SH-SY5Y (cell line): ENCODE measurements around the gene FBXO27.

Experiments used
- GATA2 ChIP-seq: IDR thresholded peaks from 2 replicates; pipeline ENCODE4 v1.6.1; 2011; ENCODE audit warnings: mild to moderate bottlenecking, low read depth, low read length
- GATA3 ChIP-seq: IDR thresholded peaks from 2 replicates; pipeline ENCODE4 v1.6.1; 2011; ENCODE audit warnings: low read depth, mild to moderate bottlenecking, low read length, moderate library complexity

FBXO27 gene

DNA sequence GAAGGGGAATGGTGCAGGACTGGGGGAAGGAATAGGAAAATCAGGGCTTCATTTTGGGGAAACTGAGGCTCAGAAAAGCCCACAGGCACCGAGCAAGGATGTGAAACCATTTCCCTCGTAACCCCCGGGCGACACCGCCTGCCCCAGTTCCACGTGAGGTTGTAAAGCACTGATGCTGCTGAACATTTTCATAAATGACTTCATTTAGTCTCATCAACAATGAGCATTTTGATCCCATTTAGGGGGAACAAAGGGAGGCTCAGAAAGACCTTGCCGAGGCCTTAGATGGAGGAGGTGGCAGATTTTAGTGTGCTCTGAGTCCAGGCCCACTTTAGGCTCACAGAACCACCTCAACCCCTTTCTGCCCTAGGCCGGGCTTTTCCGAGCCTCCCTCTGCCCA lies 20.5 kb upstream of the FBXO27 start:
- TF ChIP-seq GATA2 (no peak), GATA3 (no peak)

DNA sequence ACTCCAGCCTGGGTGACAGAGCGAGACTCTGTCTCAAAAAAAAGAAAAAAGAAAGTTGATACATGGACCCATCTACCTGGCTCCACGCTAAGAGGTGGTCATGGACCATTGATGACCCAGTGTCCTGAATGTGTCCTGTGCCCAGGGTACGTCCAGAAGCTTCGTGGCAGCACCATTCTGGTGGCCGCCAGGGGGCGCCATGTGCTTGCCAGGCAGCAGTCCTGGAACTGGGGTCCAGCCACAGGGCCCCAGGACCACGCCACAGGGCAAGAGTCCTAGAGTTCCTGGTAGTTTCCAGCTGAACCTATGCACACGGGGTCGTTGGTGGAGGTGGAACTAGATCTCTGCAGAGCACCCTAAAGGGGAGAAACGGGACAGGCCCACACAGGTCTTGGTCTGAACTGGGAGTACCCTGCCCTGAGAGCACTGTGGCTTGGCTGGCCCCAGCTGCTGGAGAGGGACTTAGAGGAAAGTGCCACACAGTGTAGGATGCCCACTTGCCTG lies 19.9 kb upstream of the FBXO27 start:
- no peak for TF ChIP-seq GATA3
- TF ChIP-seq GATA2: no peak

- no peak for TF ChIP-seq GATA3
- no peak for TF ChIP-seq GATA2
These were observed 14.7 kb upstream of the FBXO27 start for GRCh38 chr19:39047073-39047472.

- no peak for TF ChIP-seq GATA3
- no peak for TF ChIP-seq GATA2
These were observed 13.9 kb upstream of the FBXO27 start for GRCh38 chr19:39046037-39046821.

GRCh38 chr19:39045506-39045905 lies 13.2 kb upstream of the FBXO27 start:
- TF ChIP-seq GATA3 (no peak), GATA2 (no peak)

DNA sequence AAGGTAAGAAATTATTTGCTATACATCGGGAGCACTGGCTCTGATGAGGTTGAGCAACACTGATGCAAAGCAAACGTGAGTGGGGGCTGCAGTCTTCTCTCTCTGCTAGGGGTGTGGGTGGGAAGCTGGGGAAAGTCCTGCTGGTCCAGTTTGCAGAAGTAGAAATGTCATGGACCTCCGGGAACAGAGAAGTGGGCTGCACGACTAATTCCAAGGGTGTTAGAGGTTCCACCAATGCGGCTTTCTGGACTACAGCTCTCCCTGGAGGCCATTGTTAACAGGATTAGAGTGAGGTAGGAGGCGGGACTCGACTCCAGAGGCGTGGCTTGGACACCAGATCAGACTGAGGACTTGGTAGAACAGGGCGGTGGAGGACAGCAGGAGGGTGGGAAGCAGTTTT lies 5.7 kb upstream of the FBXO27 start:
- TF ChIP-seq GATA3 (no peak), GATA2 (no peak)

DNA sequence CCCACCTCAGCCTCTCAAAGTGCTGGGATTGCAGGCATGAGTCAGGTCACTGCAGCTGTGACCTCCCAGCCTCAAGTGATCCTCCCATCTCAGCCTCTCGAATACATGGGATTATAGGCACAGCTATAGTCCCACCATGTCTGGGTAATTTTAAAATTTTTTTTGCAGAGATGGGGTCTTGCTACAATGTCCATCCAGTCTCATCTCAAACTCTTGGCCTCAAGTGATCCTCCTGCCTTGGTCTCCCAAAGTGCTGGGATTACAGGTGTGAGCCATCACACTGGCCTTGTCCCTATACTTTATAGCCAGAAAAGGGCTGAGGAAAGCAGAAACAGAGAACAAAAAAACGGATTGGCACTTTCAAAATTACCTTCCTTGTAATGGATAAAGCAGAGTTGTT lies 4.8 kb upstream of the FBXO27 start:
- TF ChIP-seq GATA2 (no peak), GATA3 (no peak)

DNA sequence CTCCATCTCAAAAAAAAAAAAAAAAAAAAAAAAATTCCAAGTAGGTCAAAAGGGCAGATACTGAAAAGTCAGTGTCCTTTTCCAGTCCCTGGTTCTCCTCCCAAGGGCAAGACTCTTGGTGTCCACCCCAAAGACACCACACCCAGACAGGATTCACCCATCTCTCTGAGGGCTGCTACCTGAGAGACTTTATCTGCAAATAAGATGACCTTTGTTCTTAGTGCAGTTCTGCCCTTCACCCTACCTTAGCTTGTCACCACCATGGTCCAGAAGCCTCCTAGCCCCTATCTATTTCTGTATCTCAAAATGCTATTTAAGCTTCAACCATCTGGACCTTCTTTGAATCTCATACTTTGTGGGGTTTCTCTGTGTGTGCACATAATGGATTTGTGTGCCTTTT lies 4.2 kb upstream of the FBXO27 start:
- TF ChIP-seq GATA2 (no peak), GATA3 (no peak)

GRCh38 chr19:39031368-39032062 lies 834 bp downstream of the FBXO27 start:
- TF ChIP-seq GATA2: no peak
- TF ChIP-seq GATA3: no peak

GRCh38 chr19:39030854-39031367 lies 1.4 kb downstream of the FBXO27 start:
- no peak for TF ChIP-seq GATA3
- no peak for TF ChIP-seq GATA2

DNA sequence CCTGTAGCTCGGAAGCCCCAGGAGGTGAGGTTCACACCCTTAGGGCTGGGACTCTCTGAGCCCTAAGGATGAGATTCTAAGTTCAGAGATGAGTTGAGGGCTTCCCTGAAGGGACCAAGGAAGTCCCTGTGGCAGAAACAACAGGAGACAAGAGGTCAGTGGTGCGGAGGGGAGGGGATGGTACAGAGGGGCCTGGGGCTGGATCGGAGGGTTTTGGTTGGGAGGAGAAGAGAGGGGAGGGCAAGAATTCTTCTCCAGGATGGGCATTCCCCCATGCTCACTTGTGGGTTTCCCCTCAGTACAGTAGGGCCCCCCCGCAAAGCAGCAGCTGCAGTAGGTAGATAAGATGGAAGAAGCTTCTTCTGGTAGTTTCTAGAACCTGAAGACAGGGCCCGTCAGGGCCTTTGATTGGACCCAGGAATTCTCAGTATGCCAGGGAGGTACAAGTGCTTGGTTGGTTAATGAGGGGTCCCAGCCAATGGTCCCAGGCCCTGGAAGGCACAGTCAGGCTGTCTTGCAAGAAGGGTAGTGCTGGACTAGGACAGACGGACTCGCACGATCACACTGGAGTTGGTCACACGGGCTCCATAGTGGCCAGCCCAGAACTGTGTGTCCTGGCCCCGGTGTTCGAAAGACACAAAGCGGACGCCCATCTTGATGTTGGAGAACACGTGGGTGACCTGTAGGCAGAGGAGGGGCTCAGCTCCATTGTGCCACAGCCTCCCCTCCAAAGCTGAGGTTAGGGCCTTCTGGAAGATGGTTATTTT lies 7.3 kb downstream of the FBXO27 start:
- TF ChIP-seq GATA2 (no peak), GATA3 (no peak)

- no peak for TF ChIP-seq GATA2
- TF ChIP-seq GATA3: no peak
These were observed 11.3 kb downstream of the FBXO27 start for GRCh38 chr19:39021063-39021462.

- no peak for TF ChIP-seq GATA2
- no peak for TF ChIP-seq GATA3
These were observed 14.7 kb downstream of the FBXO27 start for GRCh38 chr19:39017646-39018045.

- TF ChIP-seq GATA3: no peak
- no peak for TF ChIP-seq GATA2
These were observed 15.3 kb downstream of the FBXO27 start for GRCh38 chr19:39017026-39017425.

DNA sequence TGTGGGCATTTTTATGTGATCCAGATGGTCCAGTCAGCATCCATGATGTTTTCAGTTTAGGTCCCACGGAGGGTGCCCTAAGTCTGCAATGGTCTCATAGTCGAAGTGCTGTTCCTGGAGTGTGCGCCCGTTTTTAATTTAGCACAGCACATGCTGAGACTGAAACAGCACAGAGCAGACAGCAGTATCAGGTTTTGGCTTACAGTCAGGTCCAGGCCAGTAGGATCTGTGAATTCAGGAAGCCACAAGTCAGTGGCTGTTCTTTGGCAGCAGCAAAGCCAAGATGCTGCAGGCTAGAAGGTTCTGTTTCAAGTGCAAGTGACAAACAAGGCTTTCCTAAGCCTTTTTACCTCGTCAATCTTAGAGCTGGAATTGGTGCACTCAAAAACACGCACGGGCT lies 18.3 kb downstream of the FBXO27 start:
- no peak for TF ChIP-seq GATA3
